Measurements from ENCODE around the gene CCDC40.
"Not testable (repeated sequence)": the region's sequence is repeated elsewhere in the genome, so short reads cannot be mapped to it uniquely, and the experiment has no call there.

The CCDC40 gene

GRCh38 chr17:80046709-80047108 lies 10.3 kb downstream of the CCDC40 start:
- DNase-seq, result not testable (repeated sequence)

- DNase-seq, result no peak
These were observed 10.7 kb downstream of the CCDC40 start for GRCh38 chr17:80047176-80047575.

- DNase-seq, result no peak
These were observed 13.5 kb downstream of the CCDC40 start for GRCh38 chr17:80049986-80050385.

GRCh38 chr17:80050706-80051105 lies 14.3 kb downstream of the CCDC40 start:
- DNase-seq, result no peak

GRCh38 chr17:80051681-80052080 lies 15.2 kb downstream of the CCDC40 start:
- DNase-seq, result no peak

- no peak for DNase-seq
These were observed 16.7 kb downstream of the CCDC40 start for GRCh38 chr17:80053102-80053501.

GRCh38 chr17:80055597-80055996 lies 19.2 kb downstream of the CCDC40 start:
- no peak for DNase-seq

- no peak for DNase-seq
These were observed 22.0 kb downstream of the CCDC40 start for GRCh38 chr17:80058311-80058955.

GRCh38 chr17:80060644-80061043 lies 24.2 kb downstream of the CCDC40 start:
- DNase-seq, result no peak

GRCh38 chr17:80061421-80061820 lies 25.0 kb downstream of the CCDC40 start:
- no peak for DNase-seq

- no peak for DNase-seq
These were observed 27.6 kb downstream of the CCDC40 start for GRCh38 chr17:80063830-80064585.

- no peak for DNase-seq
These were observed 28.3 kb downstream of the CCDC40 start for GRCh38 chr17:80064696-80065095.

GRCh38 chr17:80065478-80066170 lies 29.2 kb downstream of the CCDC40 start:
- DNase-seq, result no peak

GRCh38 chr17:80067393-80067986 lies 31.0 kb downstream of the CCDC40 start:
- DNase-seq, result no peak

- no peak for DNase-seq
These were observed 32.1 kb downstream of the CCDC40 start for GRCh38 chr17:80068301-80069222.

- DNase-seq, result no peak
These were observed 34.1 kb downstream of the CCDC40 start for GRCh38 chr17:80070375-80071115.

GRCh38 chr17:80071116-80071841 lies 34.8 kb downstream of the CCDC40 start:
- DNase-seq, result no peak

GRCh38 chr17:80072410-80072809 lies 36.0 kb downstream of the CCDC40 start:
- DNase-seq, result no peak

- no peak for DNase-seq
These were observed 43.6 kb downstream of the CCDC40 start for GRCh38 chr17:80080081-80080480.

- DNase-seq, result no peak
These were observed 45.2 kb downstream of the CCDC40 start for GRCh38 chr17:80081596-80081995.
